VCaP (cell line): ENCODE data around the gene PDE11A.

ENCODE experiments used
- H3K27ac ChIP-seq: fragments of 450-650 bp; 2 replicates; pipeline ENCODE4 v1.5.1; 2017
- TF ChIP-seq, protein P1 (sequence below): fragments of 450-650 bp; conservative IDR thresholded peaks from 2 replicates; pipeline ENCODE4 v1.5.1; 2017; ENCODE audit warnings: mild to moderate bottlenecking, moderate library complexity

Gene PDE11A

DNA sequence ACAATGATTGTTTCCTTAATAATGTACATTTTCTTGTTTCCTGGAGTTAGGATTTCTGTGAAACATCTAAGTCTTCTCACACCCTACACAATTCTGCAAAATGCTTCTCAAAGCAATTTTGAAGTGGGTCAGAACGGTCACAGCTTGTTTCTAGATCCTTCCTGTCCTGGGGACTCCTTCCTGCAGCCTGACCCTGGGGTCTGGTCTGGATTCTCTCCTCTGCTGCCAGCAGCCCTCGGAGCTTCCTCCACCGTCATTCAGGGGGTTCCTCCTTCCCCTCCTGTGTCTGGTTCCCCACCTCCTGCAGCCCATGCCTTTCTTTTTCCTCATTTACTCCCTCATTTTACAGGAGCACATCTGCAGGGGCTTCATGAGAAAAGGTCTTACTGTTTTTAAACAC, 357.9 kb downstream of the PDE11A start:
- H3K27ac ChIP-seq, result no peak overlapping the region
- TF ChIP-seq, protein P1, sequence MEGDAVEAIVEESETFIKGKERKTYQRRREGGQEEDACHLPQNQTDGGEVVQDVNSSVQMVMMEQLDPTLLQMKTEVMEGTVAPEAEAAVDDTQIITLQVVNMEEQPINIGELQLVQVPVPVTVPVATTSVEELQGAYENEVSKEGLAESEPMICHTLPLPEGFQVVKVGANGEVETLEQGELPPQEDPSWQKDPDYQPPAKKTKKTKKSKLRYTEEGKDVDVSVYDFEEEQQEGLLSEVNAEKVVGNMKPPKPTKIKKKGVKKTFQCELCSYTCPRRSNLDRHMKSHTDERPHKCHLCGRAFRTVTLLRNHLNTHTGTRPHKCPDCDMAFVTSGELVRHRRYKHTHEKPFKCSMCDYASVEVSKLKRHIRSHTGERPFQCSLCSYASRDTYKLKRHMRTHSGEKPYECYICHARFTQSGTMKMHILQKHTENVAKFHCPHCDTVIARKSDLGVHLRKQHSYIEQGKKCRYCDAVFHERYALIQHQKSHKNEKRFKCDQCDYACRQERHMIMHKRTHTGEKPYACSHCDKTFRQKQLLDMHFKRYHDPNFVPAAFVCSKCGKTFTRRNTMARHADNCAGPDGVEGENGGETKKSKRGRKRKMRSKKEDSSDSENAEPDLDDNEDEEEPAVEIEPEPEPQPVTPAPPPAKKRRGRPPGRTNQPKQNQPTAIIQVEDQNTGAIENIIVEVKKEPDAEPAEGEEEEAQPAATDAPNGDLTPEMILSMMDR, result no peak

DNA sequence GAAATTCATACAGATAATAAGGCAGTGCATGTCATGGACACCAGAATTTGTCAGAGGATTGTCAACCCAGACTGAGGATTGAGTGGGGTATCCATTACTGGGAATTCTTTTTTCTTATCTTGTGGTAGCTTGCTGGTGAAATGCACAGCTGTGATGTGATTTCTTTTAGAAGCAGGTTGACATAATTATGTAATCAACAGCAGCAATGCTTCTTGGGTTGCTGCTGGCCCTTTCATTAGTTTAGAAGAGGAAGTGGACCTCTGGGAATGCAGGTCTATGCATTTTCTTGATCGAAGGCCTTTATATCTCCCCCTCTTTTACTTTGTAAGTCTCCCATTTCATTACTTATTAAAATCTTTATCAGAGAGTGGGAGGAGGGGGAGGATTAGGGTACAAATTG, 360.1 kb downstream of the PDE11A start:
- H3K27ac ChIP-seq, result no peak overlapping the region

DNA sequence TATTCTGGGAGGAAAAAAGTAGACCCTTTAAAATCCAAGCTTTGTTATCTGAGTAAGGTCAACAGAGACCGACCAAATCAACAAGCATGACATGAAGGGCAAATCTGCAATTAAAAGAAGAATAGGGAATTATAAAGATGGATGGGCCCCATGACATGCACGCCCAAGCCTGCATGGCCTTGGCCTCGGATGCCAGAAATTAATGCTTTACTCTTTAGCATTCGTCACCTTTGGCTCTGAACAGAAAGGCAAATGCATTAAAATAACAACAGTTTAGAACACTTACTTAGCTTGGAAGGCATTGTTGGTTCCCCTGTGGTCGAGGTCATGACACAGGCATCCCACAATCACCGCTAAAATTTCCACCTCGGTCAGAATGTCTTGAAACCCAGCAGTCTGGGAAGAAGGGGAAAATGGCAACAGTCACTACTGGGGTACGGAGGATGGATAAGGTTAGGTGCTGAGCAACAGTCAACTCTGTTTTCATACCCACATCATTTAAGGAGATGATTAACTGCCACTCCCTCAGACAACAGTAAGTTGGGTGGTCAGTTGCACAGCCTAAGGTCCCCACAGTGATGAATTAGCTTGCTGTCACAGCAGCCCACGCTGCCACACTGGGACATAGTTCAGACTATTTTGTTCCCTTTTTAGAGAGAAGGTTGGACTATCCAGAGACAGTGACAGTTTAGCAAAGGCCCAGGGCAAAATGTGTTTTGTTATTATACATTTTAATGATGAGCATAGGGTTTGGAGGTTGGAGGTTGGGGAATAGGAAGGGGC, 360.9 kb downstream of the PDE11A start:
- H3K27ac ChIP-seq, result no peak overlapping the region
- TF ChIP-seq, protein P1, result no peak

More for the DNA sequence above, 360.1 kb downstream of the PDE11A start:
- TF ChIP-seq, protein P1, result no peak

DNA sequence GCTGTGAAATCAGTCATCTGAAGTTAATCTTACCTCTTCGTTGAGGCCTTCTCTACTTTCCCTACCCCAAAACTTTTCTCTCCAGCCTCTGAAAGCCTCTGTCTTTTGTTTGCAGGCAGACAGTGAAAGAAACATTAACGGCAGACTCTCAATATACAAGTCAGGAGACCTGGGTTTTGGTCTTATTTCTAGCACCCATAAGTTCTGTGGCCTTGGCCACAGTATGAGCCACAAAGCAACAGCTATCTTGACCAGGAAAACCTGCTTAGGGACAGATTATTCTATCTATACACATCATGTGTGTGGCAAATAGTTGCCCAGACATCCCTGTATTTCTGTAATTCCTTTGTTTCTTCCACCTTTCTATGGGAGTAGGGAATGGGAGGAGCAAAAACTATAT, 361.7 kb downstream of the PDE11A start:
- H3K27ac ChIP-seq, result no peak overlapping the region
- TF ChIP-seq, protein P1, result no peak

DNA sequence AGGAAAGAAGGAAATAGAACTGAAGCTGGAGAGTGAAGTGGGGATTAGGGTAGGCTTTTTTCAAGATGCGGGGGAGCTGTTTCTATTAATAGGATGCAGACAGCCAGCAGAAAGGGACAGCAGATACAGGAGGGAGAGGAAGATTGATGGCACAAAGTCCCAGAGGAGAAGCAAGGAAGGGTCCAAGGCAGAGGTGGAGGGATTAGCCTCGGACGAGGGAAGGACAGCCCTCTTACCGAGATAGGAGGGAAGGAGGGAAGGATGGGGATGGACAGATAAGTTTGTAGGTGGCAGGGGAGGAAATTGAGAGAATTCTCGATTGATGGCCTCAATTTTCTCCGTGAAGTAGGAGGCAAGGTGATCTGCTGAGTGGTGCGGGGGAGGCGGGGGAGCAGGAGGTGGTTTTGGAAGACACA, 362.6 kb downstream of the PDE11A start:
- H3K27ac ChIP-seq, result no peak overlapping the region
- TF ChIP-seq, protein P1, result no peak

DNA sequence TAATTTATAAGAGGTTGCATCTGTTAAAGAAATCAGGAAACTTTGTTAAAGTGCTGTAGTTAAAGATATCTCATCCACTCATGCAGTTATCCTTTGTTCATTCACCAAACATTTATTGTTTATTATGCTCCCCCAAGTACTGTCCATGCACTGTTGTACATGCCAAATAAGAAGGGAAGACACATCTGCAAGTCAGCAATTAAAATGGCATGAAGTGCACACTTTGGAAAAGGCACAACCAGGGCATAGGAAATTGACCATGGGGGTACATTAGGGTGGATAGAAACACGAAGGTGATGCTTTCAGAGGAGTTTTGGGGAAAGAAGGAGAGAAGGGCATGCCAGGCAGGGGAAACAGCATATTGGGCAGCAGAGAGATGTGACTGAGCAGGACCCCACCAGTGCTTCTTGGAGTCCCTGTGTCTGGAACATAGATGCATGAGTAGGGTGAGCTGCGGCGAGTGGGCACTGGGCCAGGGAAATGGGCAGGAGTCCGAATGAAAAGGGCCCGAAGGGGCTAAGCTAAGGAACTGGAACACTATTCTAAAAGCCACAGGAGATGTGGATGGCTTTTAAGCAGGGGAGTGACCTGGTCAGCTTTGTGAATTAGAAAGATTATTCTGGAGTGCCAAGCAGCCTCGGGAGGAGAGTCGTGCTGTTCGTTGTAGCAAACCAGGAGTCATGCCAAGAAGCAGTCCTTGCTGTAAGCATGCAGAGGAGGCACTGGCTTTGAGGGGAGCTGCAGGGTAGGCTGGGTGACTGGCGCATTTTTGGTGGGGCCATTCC, 363.7 kb downstream of the PDE11A start:
- TF ChIP-seq, protein P1, result no peak
- H3K27ac ChIP-seq, result no peak overlapping the region

DNA sequence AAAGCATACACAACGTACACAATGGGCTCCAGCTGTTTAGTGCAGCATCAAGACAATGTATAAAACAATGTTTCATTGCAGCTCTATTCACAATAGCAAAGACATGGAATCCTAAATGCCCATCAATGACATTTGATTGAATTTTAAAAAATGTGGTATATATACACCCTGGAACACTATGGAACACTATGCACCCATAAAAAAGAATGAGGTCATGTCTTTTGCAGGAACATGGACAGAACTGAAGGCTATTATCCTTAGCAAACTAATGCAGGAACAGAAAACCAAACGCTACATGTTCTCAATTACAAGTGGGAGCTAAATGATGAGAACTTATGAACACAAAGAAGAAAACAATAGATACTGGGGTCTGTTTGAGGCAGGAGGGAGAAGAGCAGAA, 364.5 kb downstream of the PDE11A start:
- TF ChIP-seq, protein P1, result no peak
- no peak overlapping the region for H3K27ac ChIP-seq
